ENCODE results near the gene GPR135. TPM values are rescaled to one million over a fixed set of nuclear protein-coding genes. Genes with fewer than 3 reads are reported as not detected.
"Not testable (repeated sequence)": the region's sequence is repeated elsewhere in the genome, so short reads cannot be mapped to it uniquely, and the experiment has no call there.

Gene GPR135
- total RNA-seq, 2 experiments from 2014 or later: 0.64 to 0.67 TPM

GRCh38 chr14:59464486-59465315 is 479 bp downstream of the GPR135 start:
- DNase-seq: peak; percentile 64
- intact Hi-C loops (cut with micrococcal nuclease): loop anchor here (1.0 kb wide), 2 partner anchors 20 to 276 kb away; partner anchors contain the start of genes DAAM1, JKAMP and L3HYPDH
- Mint-ChIP-seq H3K9me3 (no peaks in the 10 kb centered on the region), H3K36me3 (ENCODE audit: low read depth) (peaks cover 5% of the 10 kb centered on the region), H3K27me3 (ENCODE audit: low read depth) (peaks cover 8% of the 10 kb centered on the region), H3K4me3 (peak overlapping the region; percentile 80), H3K27ac (no peak overlapping the region), H3K4me1 (ENCODE audit: low read depth) (peaks cover 7% of the 10 kb centered on the region)
- CTCF ChIA-PET: interaction anchor here (1.7 kb wide), 1 partner anchor 19 kb away, joined by 8 read pairs; the partner anchor contains the start of genes JKAMP and L3HYPDH

GRCh38 chr14:59463787-59464485 is 1.2 kb downstream of the GPR135 start:
- intact Hi-C loops (cut with micrococcal nuclease): loop anchor here (1.0 kb wide), 2 partner anchors 20 to 276 kb away; partner anchors contain the start of genes DAAM1, JKAMP and L3HYPDH
- Mint-ChIP-seq H3K9me3 (no peaks in the 10 kb centered on the region), H3K27me3 (ENCODE audit: low read depth) (peaks cover 11% of the 10 kb centered on the region), H3K27ac (no peak overlapping the region), H3K36me3 (ENCODE audit: low read depth) (peaks cover 5% of the 10 kb centered on the region), H3K4me3 (peak overlapping the region; percentile 80), H3K4me1 (ENCODE audit: low read depth) (peaks cover 7% of the 10 kb centered on the region)
- DNase-seq: peak; percentile 30
- CTCF ChIA-PET: interaction anchor here (0.8 to 1.7 kb wide), 2 partner anchors 20 to 277 kb away, joined by 3 to 8 read pairs; partner anchors contain the start of genes JKAMP and L3HYPDH

- Mint-ChIP-seq H3K4me1 (ENCODE audit: low read depth) (peaks cover 7% of the 10 kb centered on the region), H3K36me3 (ENCODE audit: low read depth) (peaks cover 14% of the 10 kb centered on the region), H3K9me3 (no peaks in the 10 kb centered on the region), H3K27ac (no peak overlapping the region), H3K27me3 (ENCODE audit: low read depth) (peaks cover 11% of the 10 kb centered on the region), H3K4me3 (no peak overlapping the region)
- intact Hi-C loops (cut with micrococcal nuclease): no loop called here
- CTCF ChIA-PET: interaction anchor here (0.6 to 1.1 kb wide), 4 partner anchors 9 to 115 kb away, joined by 3 to 4 read pairs (median 3); partner anchors contain the start of gene CCDC175
- no peak for DNase-seq
Observed at GRCh38 chr14:59461891-59462290, 3.3 kb downstream of the GPR135 start.

- no peak overlapping the region for H3K27ac Mint-ChIP-seq
- peaks cover 24% of the 10 kb centered on the region for H3K36me3 Mint-ChIP-seq (ENCODE audit: low read depth)
- peaks cover 4% of the 10 kb centered on the region for H3K4me1 Mint-ChIP-seq (ENCODE audit: low read depth)
- DNase-seq: no peak
- H3K9me3 Mint-ChIP-seq: no peaks in the 10 kb centered on the region
- intact Hi-C loops (cut with micrococcal nuclease): no loop called here
- H3K4me3 Mint-ChIP-seq: no peak overlapping the region
- peaks cover 11% of the 10 kb centered on the region for H3K27me3 Mint-ChIP-seq (ENCODE audit: low read depth)
- CTCF ChIA-PET: interaction anchor here (1.2 kb wide), 1 partner anchor 9 kb away, joined by 4 read pairs; no protein-coding TSS in a partner anchor
Observed at GRCh38 chr14:59460378-59460777, 4.8 kb downstream of the GPR135 start.

GRCh38 chr14:59458486-59458885 is 6.7 kb downstream of the GPR135 start:
- H3K36me3 Mint-ChIP-seq (ENCODE audit: low read depth): peaks cover 25% of the 10 kb centered on the region

GRCh38 chr14:59455411-59455810 is 9.8 kb downstream of the GPR135 start:
- no peak overlapping the region for H3K4me3 Mint-ChIP-seq
- CTCF ChIA-PET: interaction anchor here (1.0 kb wide), 1 partner anchor 310 kb away, joined by 3 read pairs; no protein-coding TSS in a partner anchor
- H3K4me1 Mint-ChIP-seq (ENCODE audit: low read depth): no peaks in the 10 kb centered on the region
- DNase-seq: no peak
- H3K36me3 Mint-ChIP-seq (ENCODE audit: low read depth): peaks cover 22% of the 10 kb centered on the region
- peaks cover 3% of the 10 kb centered on the region for H3K27me3 Mint-ChIP-seq (ENCODE audit: low read depth)
- H3K9me3 Mint-ChIP-seq: no peaks in the 10 kb centered on the region
- intact Hi-C loops (cut with micrococcal nuclease): no loop called here
- no peak overlapping the region for H3K27ac Mint-ChIP-seq

More at GRCh38 chr14:59458486-59458885, 6.7 kb downstream of the GPR135 start:
- Mint-ChIP-seq H3K9me3 (no peaks in the 10 kb centered on the region), H3K4me3 (no peak overlapping the region), H3K27ac (no peak overlapping the region), H3K4me1 (ENCODE audit: low read depth) (peaks cover 2% of the 10 kb centered on the region), H3K27me3 (ENCODE audit: low read depth) (peaks cover 11% of the 10 kb centered on the region)
- CTCF ChIA-PET: interaction anchor here (0.6 to 1.3 kb wide), 2 partner anchors 12 to 376 kb away, joined by 3 read pairs; no protein-coding TSS in a partner anchor
- DNase-seq: no peak
- intact Hi-C loops (cut with micrococcal nuclease): no loop called here

GRCh38 chr14:59454139-59454538 is 11.0 kb downstream of the GPR135 start:
- no peak overlapping the region for H3K4me3 Mint-ChIP-seq
- intact Hi-C loops (cut with micrococcal nuclease): no loop called here
- CTCF ChIA-PET: no interaction called here
- H3K4me1 Mint-ChIP-seq (ENCODE audit: low read depth): no peaks in the 10 kb centered on the region
- peaks cover 20% of the 10 kb centered on the region for H3K36me3 Mint-ChIP-seq (ENCODE audit: low read depth)
- DNase-seq: no peak
- H3K27me3 Mint-ChIP-seq (ENCODE audit: low read depth): no peaks in the 10 kb centered on the region
- no peaks in the 10 kb centered on the region for H3K9me3 Mint-ChIP-seq
- no peak overlapping the region for H3K27ac Mint-ChIP-seq

- no peaks in the 10 kb centered on the region for H3K4me1 Mint-ChIP-seq (ENCODE audit: low read depth)
- H3K9me3 Mint-ChIP-seq: no peaks in the 10 kb centered on the region
- peaks cover 10% of the 10 kb centered on the region for H3K36me3 Mint-ChIP-seq (ENCODE audit: low read depth)
- DNase-seq: no peak
- CTCF ChIA-PET: interaction anchor here (1.2 kb wide), 1 partner anchor 9 kb away, joined by 4 read pairs; no protein-coding TSS in a partner anchor
- no peak overlapping the region for H3K27ac Mint-ChIP-seq
- H3K4me3 Mint-ChIP-seq: no peak overlapping the region
- H3K27me3 Mint-ChIP-seq (ENCODE audit: low read depth): no peaks in the 10 kb centered on the region
- intact Hi-C loops (cut with micrococcal nuclease): no loop called here
Observed at GRCh38 chr14:59451849-59452248, 13.3 kb downstream of the GPR135 start.

GRCh38 chr14:59450716-59451115 is 14.5 kb downstream of the GPR135 start:
- intact Hi-C loops (cut with micrococcal nuclease): no loop called here
- no peaks in the 10 kb centered on the region for H3K4me1 Mint-ChIP-seq (ENCODE audit: low read depth)
- no peaks in the 10 kb centered on the region for H3K27me3 Mint-ChIP-seq (ENCODE audit: low read depth)
- DNase-seq: no peak
- CTCF ChIA-PET: interaction anchor here (1.2 kb wide), 1 partner anchor 10 kb away, joined by 4 read pairs; no protein-coding TSS in a partner anchor
- no peaks in the 10 kb centered on the region for H3K9me3 Mint-ChIP-seq
- no peak overlapping the region for H3K27ac Mint-ChIP-seq
- no peak overlapping the region for H3K4me3 Mint-ChIP-seq
- peaks cover 4% of the 10 kb centered on the region for H3K36me3 Mint-ChIP-seq (ENCODE audit: low read depth)

GRCh38 chr14:59448673-59449072 is 16.5 kb downstream of the GPR135 start:
- not testable (repeated sequence) for H3K27me3 Mint-ChIP-seq (ENCODE audit: low read depth)

GRCh38 chr14:59439256-59439965 is 25.8 kb downstream of the GPR135 start:
- CTCF ChIA-PET: interaction anchor here (1.8 kb wide), 1 partner anchor 315 kb away, joined by 4 read pairs; no protein-coding TSS in a partner anchor
- Mint-ChIP-seq H3K4me1 (ENCODE audit: low read depth) (no peaks in the 10 kb centered on the region), H3K27me3 (ENCODE audit: low read depth) (peaks cover 3% of the 10 kb centered on the region)

More at GRCh38 chr14:59448673-59449072, 16.5 kb downstream of the GPR135 start:
- H3K36me3 Mint-ChIP-seq (ENCODE audit: low read depth); H3K9me3 Mint-ChIP-seq; DNase-seq; H3K4me1 Mint-ChIP-seq (ENCODE audit: low read depth); H3K27ac Mint-ChIP-seq; H3K4me3 Mint-ChIP-seq: not testable (repeated sequence)
- intact Hi-C loops (cut with micrococcal nuclease): loop anchor here (10.0 kb wide), 1 partner anchor 944 kb away; no protein-coding TSS in a partner anchor
- CTCF ChIA-PET: interaction anchor here (0.6 to 0.7 kb wide), 2 partner anchors 92 to 1438 kb away, joined by 3 read pairs; no protein-coding TSS in a partner anchor

More at GRCh38 chr14:59439256-59439965, 25.8 kb downstream of the GPR135 start:
- Mint-ChIP-seq H3K4me3 (no peak overlapping the region), H3K27ac (no peak overlapping the region), H3K9me3 (no peaks in the 10 kb centered on the region), H3K36me3 (ENCODE audit: low read depth) (no peaks in the 10 kb centered on the region)
- no peak for DNase-seq
- intact Hi-C loops (cut with micrococcal nuclease): no loop called here

All from activated naive CD4-positive, alpha-beta T cell treated with anti-CD3 and anti-CD28 coated beads for 36 hours (primary cell).